ENCODE data around the gene CCDC13.
A peak's percentile ranks its signal among the peaks of the same experiment; 100 is the strongest.

CCDC13 gene

DNA sequence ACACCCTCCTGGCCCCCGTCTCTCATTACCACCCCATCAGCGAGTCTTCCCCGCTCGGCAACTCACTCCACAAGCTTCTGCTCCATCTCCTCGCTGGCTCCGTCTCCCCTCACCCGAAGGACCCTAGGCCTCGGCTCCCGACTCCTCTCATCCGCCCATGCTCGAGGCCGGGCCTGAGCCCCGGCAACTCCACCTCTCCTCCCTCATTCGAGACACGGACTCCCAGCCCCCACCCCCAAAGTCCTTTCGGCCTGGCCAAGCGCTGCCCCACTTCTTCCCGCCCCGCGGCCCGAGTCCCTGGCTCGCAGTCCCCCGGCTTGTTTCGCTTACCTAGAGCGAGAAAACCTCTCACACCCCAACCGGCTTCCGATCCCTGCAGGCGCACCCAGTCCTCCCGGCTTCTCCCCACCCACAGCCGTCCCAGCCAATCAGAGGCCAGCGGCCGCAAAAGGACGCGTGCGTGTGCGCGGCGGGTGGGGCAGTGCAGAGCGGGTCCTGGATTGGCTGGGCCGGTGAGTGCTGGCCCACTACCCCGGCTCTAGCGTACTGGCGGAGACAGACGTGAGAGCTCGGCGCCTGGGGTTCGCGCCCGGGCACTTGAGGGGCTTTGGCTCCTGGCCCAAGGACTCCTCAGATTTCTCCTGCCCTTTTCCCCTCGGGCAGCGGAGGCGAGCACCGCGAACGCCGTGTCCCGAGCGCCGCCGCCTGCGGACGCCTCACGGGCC is 31.2 kb upstream of the CCDC13 start, which contains the start of gene HIGD1A:
Gene HIGD1A (minus strand): TSS at position 385 of the 725 bp plus-strand sequence. CDS start 10,237 bp downstream, outside the sequence.
- Histone ChIP-seq H3K4me1 (ENCODE audit: control insufficient read depth, low read length) (peaks cover 33% of the 10 kb centered on the region), H3K4me2 (ENCODE audit: low read length) (peak within 1 kb of the TSS; percentile 79), H3K27ac (ENCODE audit: low read depth, low read length) (peak within 1 kb of the TSS; percentile 51), H3F3A (ENCODE audit: control insufficient read depth, insufficient read depth) (no peaks in the 10 kb centered on the region), H4K20me1 (ENCODE audit: control insufficient read depth, insufficient read depth, low read depth, low read length) (peaks cover 18% of the 10 kb centered on the region; the same call in 1 of the 2 replicates), H3K4me3 (ENCODE audit: low read length) (peak within 1 kb of the TSS; percentile 95), H3K9me2 (replicated peaks; ENCODE audit: control insufficient read depth, low read length) (no peaks in the 10 kb centered on the region), H3K79me2 (ENCODE audit: control insufficient read depth, low read length) (peaks cover 49% of the 10 kb centered on the region), H3K36me3 (ENCODE audit: control insufficient read depth, low read length) (peaks cover 23% of the 10 kb centered on the region), H3K9me3 (ENCODE audit: control insufficient read depth, insufficient read depth, low read length) (no peaks in the 10 kb centered on the region), H3K27me3 (ENCODE audit: control insufficient read depth, low read length) (peaks cover 17% of the 10 kb centered on the region)
- TF ChIP-seq EZH2phosphoT487 (IDR thresholded peaks at IDR 0.05; ENCODE audit: borderline replicate concordance, low read length), result no peak
- TF ChIP-seq, protein P1, sequence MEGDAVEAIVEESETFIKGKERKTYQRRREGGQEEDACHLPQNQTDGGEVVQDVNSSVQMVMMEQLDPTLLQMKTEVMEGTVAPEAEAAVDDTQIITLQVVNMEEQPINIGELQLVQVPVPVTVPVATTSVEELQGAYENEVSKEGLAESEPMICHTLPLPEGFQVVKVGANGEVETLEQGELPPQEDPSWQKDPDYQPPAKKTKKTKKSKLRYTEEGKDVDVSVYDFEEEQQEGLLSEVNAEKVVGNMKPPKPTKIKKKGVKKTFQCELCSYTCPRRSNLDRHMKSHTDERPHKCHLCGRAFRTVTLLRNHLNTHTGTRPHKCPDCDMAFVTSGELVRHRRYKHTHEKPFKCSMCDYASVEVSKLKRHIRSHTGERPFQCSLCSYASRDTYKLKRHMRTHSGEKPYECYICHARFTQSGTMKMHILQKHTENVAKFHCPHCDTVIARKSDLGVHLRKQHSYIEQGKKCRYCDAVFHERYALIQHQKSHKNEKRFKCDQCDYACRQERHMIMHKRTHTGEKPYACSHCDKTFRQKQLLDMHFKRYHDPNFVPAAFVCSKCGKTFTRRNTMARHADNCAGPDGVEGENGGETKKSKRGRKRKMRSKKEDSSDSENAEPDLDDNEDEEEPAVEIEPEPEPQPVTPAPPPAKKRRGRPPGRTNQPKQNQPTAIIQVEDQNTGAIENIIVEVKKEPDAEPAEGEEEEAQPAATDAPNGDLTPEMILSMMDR (IDR thresholded peaks at IDR 0.05; ENCODE audit: low read depth, low read length, poor library complexity, severe bottlenecking), result no peak

- peaks cover 33% of the 10 kb centered on the region for H3K4me1 ChIP-seq (ENCODE audit: control insufficient read depth, low read length)
- peak overlapping the region; percentile 95 for H3K4me3 ChIP-seq (ENCODE audit: low read length)
- H3K27ac ChIP-seq (ENCODE audit: low read depth, low read length), result peak overlapping the region; percentile 51
Observed at GRCh38 chr3:42803414-42804105, 30.5 kb upstream of the CCDC13 start.

DNA sequence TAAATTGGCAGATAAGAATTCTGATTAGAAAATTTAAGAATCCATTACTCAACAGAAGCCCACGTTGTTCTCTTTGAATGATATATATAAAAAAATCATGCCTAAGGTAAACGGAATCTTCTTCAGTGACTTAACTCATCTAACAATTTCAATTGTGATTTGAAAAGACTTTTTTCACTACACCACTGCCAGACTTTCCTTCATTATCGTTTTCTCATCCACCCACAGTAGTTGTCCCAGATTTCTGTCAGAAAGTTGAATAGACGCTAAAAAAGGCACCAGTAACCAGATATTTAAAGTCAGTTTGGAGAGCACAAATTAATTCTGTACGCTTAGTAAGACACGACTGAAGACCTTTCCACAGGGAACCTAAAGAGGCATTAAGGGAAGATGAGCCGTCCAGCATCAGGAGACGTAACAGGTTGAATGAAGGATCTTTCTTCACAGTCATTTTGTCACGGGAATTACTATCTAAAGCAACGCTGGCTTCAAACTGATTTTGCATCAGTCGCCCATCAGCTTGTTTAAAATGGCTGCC is 29.9 kb upstream of the CCDC13 start:
- Histone ChIP-seq H3K27ac (ENCODE audit: low read depth, low read length) (no peak overlapping the region), H3K4me3 (ENCODE audit: low read length) (peak overlapping the region; percentile 95), H3K4me1 (ENCODE audit: control insufficient read depth, low read length) (peaks cover 33% of the 10 kb centered on the region), H3K9me2 (replicated peaks; ENCODE audit: control insufficient read depth, low read length) (no peaks in the 10 kb centered on the region), H3K4me2 (ENCODE audit: low read length) (peak overlapping the region; percentile 79), H4K20me1 (ENCODE audit: control insufficient read depth, insufficient read depth, low read depth, low read length) (peaks cover 18% of the 10 kb centered on the region; the same call in 1 of the 2 replicates), H3K9me3 (ENCODE audit: control insufficient read depth, insufficient read depth, low read length) (no peaks in the 10 kb centered on the region), H3K36me3 (ENCODE audit: control insufficient read depth, low read length) (peaks cover 23% of the 10 kb centered on the region), H3F3A (ENCODE audit: control insufficient read depth, insufficient read depth) (no peaks in the 10 kb centered on the region), H3K27me3 (ENCODE audit: control insufficient read depth, low read length) (peaks cover 14% of the 10 kb centered on the region), H3K79me2 (ENCODE audit: control insufficient read depth, low read length) (peaks cover 52% of the 10 kb centered on the region)
- TF ChIP-seq, protein P1 (IDR thresholded peaks at IDR 0.05; ENCODE audit: low read depth, low read length, poor library complexity, severe bottlenecking), result no peak
- no peak for TF ChIP-seq EZH2phosphoT487 (IDR thresholded peaks at IDR 0.05; ENCODE audit: borderline replicate concordance, low read length)

More at GRCh38 chr3:42803414-42804105, 30.5 kb upstream of the CCDC13 start:
- H3K27me3 ChIP-seq (ENCODE audit: control insufficient read depth, low read length), result peaks cover 17% of the 10 kb centered on the region
- H3K4me2 ChIP-seq (ENCODE audit: low read length), result peak overlapping the region; percentile 79
- no peaks in the 10 kb centered on the region for H3F3A ChIP-seq (ENCODE audit: control insufficient read depth, insufficient read depth)
- H3K36me3 ChIP-seq (ENCODE audit: control insufficient read depth, low read length), result peaks cover 23% of the 10 kb centered on the region
- H3K79me2 ChIP-seq (ENCODE audit: control insufficient read depth, low read length), result peaks cover 52% of the 10 kb centered on the region
- peaks cover 18% of the 10 kb centered on the region; the same call in 1 of the 2 replicates for H4K20me1 ChIP-seq (ENCODE audit: control insufficient read depth, insufficient read depth, low read depth, low read length)
- no peaks in the 10 kb centered on the region for H3K9me3 ChIP-seq (ENCODE audit: control insufficient read depth, insufficient read depth, low read length)
- TF ChIP-seq, protein P1 (IDR thresholded peaks at IDR 0.05; ENCODE audit: low read depth, low read length, poor library complexity, severe bottlenecking), result no peak
- no peak for TF ChIP-seq EZH2phosphoT487 (IDR thresholded peaks at IDR 0.05; ENCODE audit: borderline replicate concordance, low read length)
- H3K9me2 ChIP-seq (replicated peaks; ENCODE audit: control insufficient read depth, low read length), result no peaks in the 10 kb centered on the region

All from DOHH2 (cell line).